Pancreas (tissue), 10 donors: Measurements from ENCODE around the gene SLC24A3. TPM values are rescaled to one million over a fixed set of nuclear protein-coding genes. Genes with fewer than 3 reads are reported as not detected.

ENCODE experiments used
- ATAC-seq, 4 donors: fragments of 200-7000 bp; cut with Tn5 transposase; one replicate each; pipeline versions ENCODE4 v1.8.0 to v1.9.1; 2020; ENCODE audit warnings: mild to moderate bottlenecking in 4 of 4, moderate library complexity in 4 of 4
- DNase-seq, 6 donors: peaks; one replicate each; pipeline ENCODE4 v3.0.0-alpha.2; 2020
- FAIRE-seq: peaks from 2 replicates; lab custom pipeline; 2012; peaks lifted over from hg19 to GRCh38; lab: Jason Lieb, UNC
- H3K27ac ChIP-seq, 4 donors: fragments of 200-600 bp; sonication (generic); 1 replicate in 3 of 4; 2 replicates in 1 of 4; pipeline versions ENCODE4 v1.5.0 to v1.8.0; 2020
- H3K27me3 ChIP-seq, 4 donors: fragments of 200-600 bp; one replicate each; pipeline ENCODE4 v1.8.0; 2021
- H3K36me3 ChIP-seq, 3 donors: fragments of 200-600 bp; sonication (generic) in 1 of 3; one replicate each; pipeline versions ENCODE4 v1.5.0 to v1.8.0; 2020 to 2021
- H3K4me1 ChIP-seq, 3 donors: fragments of 200-600 bp; one replicate each; pipeline ENCODE4 v1.8.0; 2021
- H3K4me3 ChIP-seq, 4 donors: fragments of 200-600 bp; sonication (generic) in 2 of 4; one replicate each; pipeline versions ENCODE4 v1.5.0 to v1.8.0; 2020 to 2021
- H3K9me3 ChIP-seq, 4 donors: fragments of 200-600 bp; one replicate each; pipeline ENCODE4 v1.8.0; 2021
- WGBS, 2 donors: extraction: QIAGEN DNeasy Blood & Tissue Kit; methylation state at CpG; one replicate each; pipeline ENCODE4 v1.1.7; 2013; 5-methylcytosine and 5-hydroxymethylcytosine counted together
- intact Hi-C, 3 donors: fragments of 100-400 bp; cut with DNase I; formaldehyde crosslinking; loops; one replicate each; pipeline versions ENCODE4 v1.11.1 to v1.14.2; 2022
- polyA plus RNA-seq, 2 donors: library from polyadenylated mRNA; stranded (reverse); fragments of 200-250 nt; gene quantifications; one replicate each; pipeline ENCODE4 v1.2.3, GENCODE V29; 2013
- total RNA-seq, 6 donors: library from RNA; stranded (reverse); fragmentation: NEBNext Ultra II Directional in 4 of 6; extraction: Animal tissue kit (Norgen Biotek cat#: 25700) in 4 of 6; gene quantifications; one replicate each; pipeline versions ENCODE4 v1.2.1 to v1.2.4, GENCODE V29; 2021 to 2023
- TF ChIP-seq, protein P1 (sequence below), 4 donors: fragments of 200-600 bp; sonication (generic) in 3 of 4; IDR thresholded peaks; one replicate each; pipeline versions ENCODE4 v1.5.0 to v1.8.0; 2021; ENCODE audit warnings: antibody characterized with exemption in 4 of 4
- donor health status: healthy with polysubstance abuse.
- donor health status: DM: no; HTN: no; CAD: no; lungs with moderate emphysema.
- donor health status: DM: no; HTN: no; CAD: no.
- donor health status: control.
- donor health status: control.
- donor health status: Bipolar disorder and iron deficiency.
- donor health status: DM: yes; HTN: yes; CAD: no.
- donor health status: DM: no; HTN: no; CAD: no.
- donor health status: DM: no; HTN: no; CAD: no.
- donor health status: DM: yes; HTN: yes; CAD: no.

The SLC24A3 gene
- total and polyA plus RNA-seq, 8 donors = 0.28 to 0.87 (median 0.49) TPM

DNA sequence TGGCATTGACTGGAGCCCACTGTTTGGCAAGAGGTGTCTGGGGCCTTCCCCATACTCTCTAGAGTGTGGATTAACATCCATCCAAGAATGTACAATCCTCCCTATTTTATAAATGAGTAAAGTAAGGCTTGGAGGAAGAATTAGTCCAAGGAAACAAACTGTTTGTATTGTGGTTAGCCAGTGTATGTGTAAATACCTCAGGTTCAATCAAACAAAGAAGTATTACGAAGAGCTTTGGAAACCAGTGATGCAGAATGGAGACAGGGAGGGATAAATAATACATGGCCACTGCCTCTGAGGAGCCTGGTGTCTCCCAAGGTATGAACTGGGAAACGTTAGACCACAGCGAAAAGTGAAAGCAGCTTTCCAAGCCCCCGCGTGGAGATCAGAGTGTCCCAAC lies 319.0 kb downstream of the SLC24A3 start:
- Histone ChIP-seq H3K4me3 (no peak overlapping the region), H3K27me3 (no peaks in the 10 kb centered on the region), H3K36me3 (no peaks in the 10 kb centered on the region), H3K4me1 (no peaks in the 10 kb centered on the region), H3K9me3 (no peaks in the 10 kb centered on the region), H3K27ac (no peak overlapping the region)
- FAIRE-seq (no peak), DNase-seq (no peak), ATAC-seq (no peak)
- intact Hi-C loops = no loop called here
- 83 to 85% methylated on average over 5 of the region's 5 CpGs for WGBS, 2 donors
- TF ChIP-seq, protein P1, sequence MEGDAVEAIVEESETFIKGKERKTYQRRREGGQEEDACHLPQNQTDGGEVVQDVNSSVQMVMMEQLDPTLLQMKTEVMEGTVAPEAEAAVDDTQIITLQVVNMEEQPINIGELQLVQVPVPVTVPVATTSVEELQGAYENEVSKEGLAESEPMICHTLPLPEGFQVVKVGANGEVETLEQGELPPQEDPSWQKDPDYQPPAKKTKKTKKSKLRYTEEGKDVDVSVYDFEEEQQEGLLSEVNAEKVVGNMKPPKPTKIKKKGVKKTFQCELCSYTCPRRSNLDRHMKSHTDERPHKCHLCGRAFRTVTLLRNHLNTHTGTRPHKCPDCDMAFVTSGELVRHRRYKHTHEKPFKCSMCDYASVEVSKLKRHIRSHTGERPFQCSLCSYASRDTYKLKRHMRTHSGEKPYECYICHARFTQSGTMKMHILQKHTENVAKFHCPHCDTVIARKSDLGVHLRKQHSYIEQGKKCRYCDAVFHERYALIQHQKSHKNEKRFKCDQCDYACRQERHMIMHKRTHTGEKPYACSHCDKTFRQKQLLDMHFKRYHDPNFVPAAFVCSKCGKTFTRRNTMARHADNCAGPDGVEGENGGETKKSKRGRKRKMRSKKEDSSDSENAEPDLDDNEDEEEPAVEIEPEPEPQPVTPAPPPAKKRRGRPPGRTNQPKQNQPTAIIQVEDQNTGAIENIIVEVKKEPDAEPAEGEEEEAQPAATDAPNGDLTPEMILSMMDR (IDR thresholded peaks at IDR 0.05) = no peak

DNA sequence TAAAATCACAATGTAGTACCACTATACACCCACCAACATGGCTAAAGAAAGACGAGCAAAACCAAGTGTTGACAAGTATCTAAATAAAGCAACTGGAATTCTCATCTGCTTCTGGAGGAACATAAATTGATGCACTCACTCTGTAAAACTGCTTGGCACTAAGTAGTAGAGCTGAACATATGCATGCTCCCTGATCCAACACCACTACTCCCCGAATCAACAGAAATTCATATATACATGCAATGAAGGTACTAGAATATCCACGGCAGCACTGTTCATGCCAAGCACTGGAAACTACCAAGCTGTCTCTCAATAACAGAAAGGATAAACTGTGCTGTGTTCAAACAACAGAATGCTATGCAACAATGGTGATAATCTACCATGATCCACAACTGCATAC lies 326.1 kb downstream of the SLC24A3 start:
- TF ChIP-seq, protein P1 (IDR thresholded peaks at IDR 0.05) = no peak
- no peaks in the 10 kb centered on the region for H3K36me3 ChIP-seq
- DNase-seq (no peak), FAIRE-seq (no peak), ATAC-seq (no peak)
- no peaks in the 10 kb centered on the region for H3K9me3 ChIP-seq
- no peaks in the 10 kb centered on the region for H3K27me3 ChIP-seq
- WGBS, 2 donors = 69 to 74% methylated on average over 3 of the region's 3 CpGs
- H3K27ac ChIP-seq = no peak overlapping the region
- no peaks in the 10 kb centered on the region for H3K4me1 ChIP-seq
- intact Hi-C loops = no loop called here
- H3K4me3 ChIP-seq = no peak overlapping the region

DNA sequence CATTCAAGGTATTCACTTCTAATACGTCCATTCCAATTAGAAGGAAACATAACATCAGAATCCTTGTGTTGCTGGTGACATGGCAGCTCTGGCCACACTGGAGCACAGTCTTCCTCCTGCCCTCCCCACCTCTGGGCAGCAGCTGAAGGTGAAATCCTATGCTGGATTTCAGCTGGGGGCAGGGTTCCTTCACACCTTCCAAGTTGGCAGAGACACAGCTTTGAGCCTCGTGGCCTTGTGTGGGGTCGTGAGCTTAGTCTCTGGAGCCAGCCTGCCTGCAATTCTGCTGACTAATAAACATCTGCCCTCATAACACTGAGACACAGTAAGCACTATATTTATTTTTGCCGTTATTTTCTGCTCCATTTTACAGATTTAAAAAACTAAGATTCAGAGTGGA lies 326.7 kb downstream of the SLC24A3 start:
- H3K27me3 ChIP-seq = no peaks in the 10 kb centered on the region
- TF ChIP-seq, protein P1 (IDR thresholded peaks at IDR 0.05) = no peak
- no peaks in the 10 kb centered on the region for H3K9me3 ChIP-seq
- intact Hi-C loops = no loop called here
- H3K4me1 ChIP-seq = no peaks in the 10 kb centered on the region
- DNase-seq (no peak), ATAC-seq (no peak), FAIRE-seq (no peak)
- no peak overlapping the region for H3K4me3 ChIP-seq
- H3K27ac ChIP-seq = no peak overlapping the region
- no peaks in the 10 kb centered on the region for H3K36me3 ChIP-seq
- 26 to 29% methylated on average over 4 of the region's 4 CpGs for WGBS, 2 donors

GRCh38 chr20:19540392-19540791 lies 327.9 kb downstream of the SLC24A3 start:
- intact Hi-C loops = no loop called here
- H3K4me3 ChIP-seq = no peak overlapping the region
- DNase-seq (no peak), ATAC-seq (peak in 1 of 4 donors; percentile 44), FAIRE-seq (no peak)
- no peaks in the 10 kb centered on the region for H3K4me1 ChIP-seq
- H3K36me3 ChIP-seq = no peaks in the 10 kb centered on the region
- TF ChIP-seq, protein P1 (IDR thresholded peaks at IDR 0.05) = no peak
- no peak overlapping the region for H3K27ac ChIP-seq
- no peaks in the 10 kb centered on the region for H3K9me3 ChIP-seq
- 34 to 48% methylated on average over 7 of the region's 7 CpGs for WGBS, 2 donors
- H3K27me3 ChIP-seq = no peaks in the 10 kb centered on the region

DNA sequence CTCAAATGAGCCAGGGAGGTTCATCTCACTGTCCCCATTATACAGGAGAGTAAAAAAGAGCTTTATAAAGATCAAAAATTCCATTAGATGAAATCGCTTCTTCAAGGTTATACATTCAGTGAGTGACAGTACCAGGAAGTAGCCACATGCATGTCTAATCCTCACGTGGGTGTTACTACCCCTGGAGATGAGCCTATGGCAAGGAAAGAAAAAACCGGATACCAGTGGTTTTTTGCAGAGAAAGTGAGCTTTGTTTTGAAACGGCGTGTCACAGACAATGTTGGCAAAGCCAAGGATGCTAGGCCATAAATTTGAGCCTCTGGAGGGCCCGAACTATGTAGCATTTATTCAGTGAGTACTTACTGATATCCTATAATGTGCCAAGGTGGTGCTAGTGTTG lies 330.7 kb downstream of the SLC24A3 start:
- Histone ChIP-seq H3K4me1 (no peaks in the 10 kb centered on the region), H3K4me3 (no peak overlapping the region), H3K27ac (no peak overlapping the region), H3K9me3 (no peaks in the 10 kb centered on the region), H3K36me3 (no peaks in the 10 kb centered on the region), H3K27me3 (no peaks in the 10 kb centered on the region)
- no peak for DNase-seq
- WGBS, 2 donors = 70 to 78% methylated on average over 6 of the region's 6 CpGs
- intact Hi-C loops = no loop called here
- no peak for FAIRE-seq
- ATAC-seq = no peak
- TF ChIP-seq, protein P1 (IDR thresholded peaks at IDR 0.05) = no peak
